Naive thymus-derived CD8-positive, alpha-beta T cell (primary cell): ENCODE measurements around the gene RNF144A. TPM values are rescaled to one million over a fixed set of nuclear protein-coding genes. Genes with fewer than 3 reads are reported as not detected.

ENCODE experiments used
- ATAC-seq, 2 donors: fragments of 150-1000 bp; cut with Tn5 transposase in 1 of 2; sonication (Bioruptor Pico), chemical (Tn5 transposase) in 1 of 2; 1 replicate in 1 of 2; 2 replicates in 1 of 2; pipeline ENCODE4 v1.10.0; 2021; ENCODE audit warnings: mild to moderate bottlenecking in 2 of 2, moderate library complexity in 2 of 2
- POLR2A ChIA-PET: fragments of 350-600 bp; sonication (Branson Sonifier 250); formaldehyde crosslinking; loops from one replicate; lab custom pipeline; 2021; ENCODE audit warnings: antibody characterized with exemption; lab: Charles Lee
- DNase-seq, 10 donors: peaks; one replicate each; pipeline versions ENCODE4 v3.0.0 to v3.0.0-alpha.2; 2020 to 2022
- H3K27ac Mint-ChIP-seq, 10 donors: one replicate each; pipeline ENCODE4 v1.8.0; 2020 to 2022; ENCODE audit warnings: mild to moderate bottlenecking in 10 of 10, mixed read lengths in 10 of 10, moderate library complexity in 4 of 10, inconsistent platforms in 1 of 10
- H3K27me3 Mint-ChIP-seq, 5 donors: one replicate each; pipeline ENCODE4 v1.8.0; 2021 to 2022; ENCODE audit warnings: mixed read lengths in 5 of 5
- H3K36me3 Mint-ChIP-seq, 3 donors: one replicate each; pipeline ENCODE4 v1.8.0; 2020 to 2022; ENCODE audit warnings: mixed read lengths in 3 of 3, mild to moderate bottlenecking in 2 of 3, inconsistent platforms in 1 of 3
- H3K4me1 Mint-ChIP-seq, 4 donors: one replicate each; pipeline ENCODE4 v1.8.0; 2021 to 2022; ENCODE audit warnings: mixed read lengths in 4 of 4
- H3K4me3 Mint-ChIP-seq, 10 donors: one replicate each; pipeline ENCODE4 v1.8.0; 2020 to 2022; ENCODE audit warnings: mild to moderate bottlenecking in 10 of 10, mixed read lengths in 10 of 10, moderate library complexity in 6 of 10, inconsistent platforms in 1 of 10
- H3K9me3 Mint-ChIP-seq, 9 donors: one replicate each; pipeline ENCODE4 v1.8.0; 2020 to 2022; ENCODE audit warnings: mixed read lengths in 9 of 9, mild to moderate bottlenecking in 3 of 9, inconsistent platforms in 1 of 9, moderate library complexity in 1 of 9
- polyA plus RNA-seq, 3 donors: library from polyadenylated mRNA; unstranded; fragments of 300-500 nt; fragmentation: Illumina TruSeq; gene quantifications; one replicate each; pipeline ENCODE4 v1.2.3, GENCODE V29; 2021
- total RNA-seq, 8 experiments: library from RNA in 2 of 8; stranded (reverse) in 2 of 8; gene quantifications; one replicate each; pipeline ENCODE4 v1.2.3 and lab custom pipeline; 2021 to 2026

The RNF144A gene
- total and polyA plus RNA-seq, 5 experiments from 2014 or later = 10.3 to 42.7 (median 15.5) TPM

- peaks cover 11 to 53% (median 27%) of the 10 kb centered on the region in 3 donors for H3K36me3 Mint-ChIP-seq
- POLR2A ChIA-PET = no interaction called here
- no peaks in the 10 kb centered on the region for H3K27me3 Mint-ChIP-seq
- no peaks in the 10 kb centered on the region for H3K9me3 Mint-ChIP-seq
- no peak for ATAC-seq
- H3K4me1 Mint-ChIP-seq = peaks cover 39 to 77% (median 62%) of the 10 kb centered on the region in 4 donors
- DNase-seq = no peak
- H3K4me3 Mint-ChIP-seq = no peak overlapping the region
- peak overlapping the region in 2 of 10 donors; percentile 57 to 75 for H3K27ac Mint-ChIP-seq
These were observed 23.6 kb downstream of the RNF144A start for GRCh38 chr2:6940820-6941219.

DNA sequence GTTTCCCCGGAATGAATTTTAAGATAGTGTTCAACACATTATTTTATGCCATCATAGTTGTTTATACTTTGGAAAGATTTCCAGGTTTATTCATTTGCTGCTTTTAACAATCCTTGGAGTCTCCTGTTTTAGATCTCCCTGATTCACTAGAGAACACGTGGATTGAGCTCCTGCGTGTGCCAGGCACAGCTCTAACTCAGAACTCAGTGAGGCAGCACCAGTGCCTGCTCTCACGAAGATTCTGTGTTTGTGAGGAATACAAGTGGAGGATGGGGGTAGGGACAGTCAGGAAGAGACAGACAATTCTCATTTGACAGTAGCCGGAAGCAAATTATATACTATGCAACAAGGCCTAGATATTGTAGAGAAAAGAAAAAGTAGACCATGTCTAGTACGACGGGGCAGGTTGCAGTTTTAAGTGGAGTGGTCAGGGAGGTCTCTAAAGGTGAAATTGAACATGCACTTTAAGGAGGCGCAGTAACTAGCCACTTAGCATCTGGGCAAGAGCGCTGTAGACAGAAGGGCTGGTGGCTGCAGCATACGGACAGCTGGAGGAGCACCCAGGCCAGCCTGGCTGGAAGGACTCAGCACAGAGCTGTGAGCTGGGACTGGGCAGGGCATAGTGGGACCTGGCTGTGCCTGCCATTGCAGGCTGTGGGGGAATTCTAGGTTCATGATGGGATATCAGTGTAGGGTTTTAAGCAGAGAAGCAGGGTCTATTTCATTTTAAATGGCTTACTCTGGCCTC, 24.3 kb downstream of the RNF144A start:
- POLR2A ChIA-PET = no interaction called here

DNA sequence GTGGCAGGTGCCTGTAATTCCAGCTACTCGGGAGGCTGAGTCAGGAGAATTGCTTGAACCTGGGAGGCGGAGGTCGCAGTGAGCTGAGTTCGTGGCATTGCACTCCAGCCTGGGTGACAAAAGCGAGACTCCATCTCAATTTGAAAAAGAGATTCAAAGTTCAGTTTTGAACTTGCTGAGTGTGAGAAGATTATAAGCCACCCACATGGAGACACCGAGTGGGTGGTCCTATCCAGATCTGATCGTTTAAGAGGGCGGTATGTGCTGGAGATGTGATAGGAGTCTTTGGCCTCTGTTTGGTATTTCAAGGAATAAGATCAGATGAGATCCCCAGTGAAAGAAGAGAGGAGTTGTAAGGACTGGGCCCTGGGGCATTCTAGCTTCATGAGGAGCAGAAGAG, 25.6 kb downstream of the RNF144A start:
- Mint-ChIP-seq H3K4me3 (no peak overlapping the region), H3K9me3 (no peaks in the 10 kb centered on the region), H3K36me3 (peaks cover 11 to 63% (median 33%) of the 10 kb centered on the region in 3 donors), H3K27me3 (no peaks in the 10 kb centered on the region), H3K27ac (peak overlapping the region in 4 of 10 donors; percentile 0 to 68 (median 35)), H3K4me1 (peaks cover 34 to 64% (median 46%) of the 10 kb centered on the region in 4 donors)
- POLR2A ChIA-PET = no interaction called here
- DNase-seq (no peak), ATAC-seq (no peak)

More for the DNA sequence above, 24.3 kb downstream of the RNF144A start:
- Mint-ChIP-seq H3K36me3 (peaks cover 11 to 57% (median 28%) of the 10 kb centered on the region in 3 donors), H3K4me1 (peaks cover 35 to 73% (median 57%) of the 10 kb centered on the region in 4 donors), H3K27me3 (no peaks in the 10 kb centered on the region), H3K9me3 (no peaks in the 10 kb centered on the region), H3K4me3 (no peak overlapping the region), H3K27ac (peak overlapping the region in 5 of 10 donors; percentile 8 to 60 (median 47))
- DNase-seq (no peak), ATAC-seq (no peak)

DNA sequence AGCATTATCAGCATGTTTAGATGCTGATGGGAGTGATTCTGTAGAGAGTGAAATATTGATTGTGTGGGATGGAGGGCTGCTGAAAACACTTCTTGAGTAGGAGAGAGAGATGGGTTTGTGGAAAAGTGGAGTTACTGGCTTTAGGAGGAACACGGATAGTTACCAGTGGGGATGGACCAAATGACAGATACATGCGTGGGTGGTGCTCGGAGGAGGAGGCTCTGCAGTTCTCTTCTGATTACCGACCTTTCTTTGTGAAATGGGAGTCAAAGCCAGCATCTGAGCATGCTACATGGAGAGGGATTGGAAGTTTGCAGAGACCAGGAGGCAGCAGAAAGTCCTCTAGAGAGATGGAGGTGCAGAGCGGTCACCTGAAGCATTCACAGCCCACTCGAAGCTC, 26.3 kb downstream of the RNF144A start:
- H3K27me3 Mint-ChIP-seq = no peaks in the 10 kb centered on the region
- no peaks in the 10 kb centered on the region for H3K9me3 Mint-ChIP-seq
- DNase-seq (no peak), ATAC-seq (no peak)
- H3K36me3 Mint-ChIP-seq = peaks cover 11 to 70% (median 39%) of the 10 kb centered on the region in 3 donors
- H3K4me1 Mint-ChIP-seq = peaks cover 36 to 68% (median 50%) of the 10 kb centered on the region in 4 donors
- no peak overlapping the region for H3K4me3 Mint-ChIP-seq
- POLR2A ChIA-PET = no interaction called here
- H3K27ac Mint-ChIP-seq = peak overlapping the region in 9 of 10 donors; percentile 0 to 89 (median 61)

GRCh38 chr2:6943971-6944370, 26.8 kb downstream of the RNF144A start:
- Mint-ChIP-seq H3K4me1 (peaks cover 33 to 68% (median 49%) of the 10 kb centered on the region in 4 donors), H3K4me3 (no peak overlapping the region)

DNA sequence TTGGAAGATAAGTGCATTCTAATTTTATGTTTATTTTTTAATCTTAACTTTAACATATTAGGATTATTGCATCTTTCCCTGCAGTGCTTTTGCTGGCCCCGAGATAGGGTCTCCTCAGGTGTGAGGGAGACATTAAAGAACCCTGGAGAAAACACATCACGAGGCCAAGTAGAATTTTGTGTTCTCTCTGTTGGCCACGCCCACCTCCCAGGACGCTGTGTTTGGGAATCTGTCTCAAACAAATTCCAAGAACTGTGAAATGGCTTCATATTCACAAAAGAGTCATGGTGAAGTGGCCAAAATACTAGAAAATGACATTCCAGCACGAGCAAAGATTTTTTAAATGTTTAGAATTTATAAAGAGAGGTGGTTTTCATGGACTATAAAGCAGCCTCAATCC, 27.3 kb downstream of the RNF144A start:
- Mint-ChIP-seq H3K27me3 (no peaks in the 10 kb centered on the region), H3K9me3 (no peaks in the 10 kb centered on the region), H3K27ac (peak overlapping the region in 3 of 10 donors; percentile 48 to 89 (median 72)), H3K4me1 (peaks cover 31 to 64% (median 48%) of the 10 kb centered on the region in 4 donors), H3K36me3 (peaks cover 11 to 77% (median 42%) of the 10 kb centered on the region in 3 donors), H3K4me3 (no peak overlapping the region)
- no peak for ATAC-seq
- POLR2A ChIA-PET = no interaction called here
- DNase-seq = no peak

More at GRCh38 chr2:6943971-6944370, 26.8 kb downstream of the RNF144A start:
- ATAC-seq (no peak), DNase-seq (no peak)
- no peaks in the 10 kb centered on the region for H3K27me3 Mint-ChIP-seq
- peaks cover 11 to 74% (median 42%) of the 10 kb centered on the region in 3 donors for H3K36me3 Mint-ChIP-seq
- no peaks in the 10 kb centered on the region for H3K9me3 Mint-ChIP-seq
- peak overlapping the region in 8 of 10 donors; percentile 3 to 89 (median 62) for H3K27ac Mint-ChIP-seq
- POLR2A ChIA-PET = no interaction called here

DNA sequence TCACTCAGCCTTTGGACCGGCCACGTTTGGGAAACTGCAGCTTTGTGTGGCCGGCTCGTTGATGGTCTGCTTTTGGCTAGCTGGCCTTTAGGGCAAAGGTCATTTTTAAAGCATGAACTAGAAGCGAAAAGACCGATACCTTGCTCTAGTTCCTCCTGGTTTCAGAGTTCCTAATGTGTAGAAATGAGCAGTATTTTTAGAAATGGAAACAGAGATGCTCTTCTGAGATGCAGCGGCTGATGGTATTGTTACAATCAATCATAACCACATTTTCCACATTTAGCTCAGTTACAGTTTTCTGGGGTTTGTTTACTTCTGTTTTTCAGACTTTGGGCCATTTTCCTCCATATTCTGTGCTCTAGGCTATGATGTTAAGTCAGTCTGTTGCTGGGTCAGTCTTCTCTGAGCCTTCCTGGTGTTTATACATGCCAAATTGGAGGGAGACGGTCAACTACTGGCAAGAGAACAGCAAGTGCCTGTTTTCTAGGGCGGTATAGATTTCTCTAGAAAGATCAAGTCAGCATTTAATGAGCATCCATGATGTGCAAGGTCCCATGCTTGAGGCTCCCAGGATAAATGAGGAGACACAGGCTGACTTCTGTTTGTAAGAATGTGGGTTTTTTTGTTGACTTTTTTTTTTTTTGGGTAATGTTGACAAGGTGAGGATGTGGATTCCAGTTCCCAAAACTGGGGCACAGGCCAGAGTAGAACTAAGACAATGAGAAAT, 28.0 kb downstream of the RNF144A start:
- Mint-ChIP-seq H3K27ac (peak overlapping the region in 8 of 10 donors; percentile 6 to 89 (median 48)), H3K4me1 (peaks cover 34 to 69% (median 47%) of the 10 kb centered on the region in 4 donors), H3K4me3 (peak overlapping the region in 1 of 10 donors; percentile 3), H3K9me3 (no peaks in the 10 kb centered on the region), H3K36me3 (peaks cover 11 to 81% (median 42%) of the 10 kb centered on the region in 3 donors), H3K27me3 (no peaks in the 10 kb centered on the region)
- POLR2A ChIA-PET = no interaction called here
- DNase-seq (no peak), ATAC-seq (no peak)

- peak overlapping the region in 1 of 10 donors; percentile 3 for H3K4me3 Mint-ChIP-seq
- H3K27me3 Mint-ChIP-seq = no peaks in the 10 kb centered on the region
- POLR2A ChIA-PET = no interaction called here
- no peak for ATAC-seq
- H3K27ac Mint-ChIP-seq = peak overlapping the region in 8 of 10 donors; percentile 6 to 89 (median 39)
- H3K4me1 Mint-ChIP-seq = peaks cover 34 to 67% (median 47%) of the 10 kb centered on the region in 4 donors
- peaks cover 11 to 79% (median 42%) of the 10 kb centered on the region in 3 donors for H3K36me3 Mint-ChIP-seq
- DNase-seq = no peak
- no peaks in the 10 kb centered on the region for H3K9me3 Mint-ChIP-seq
These were observed 28.6 kb downstream of the RNF144A start for GRCh38 chr2:6945821-6946220.

GRCh38 chr2:6946722-6947121, 29.5 kb downstream of the RNF144A start:
- POLR2A ChIA-PET = no interaction called here
- Mint-ChIP-seq H3K36me3 (peaks cover 11 to 75% (median 36%) of the 10 kb centered on the region in 3 donors), H3K4me3 (no peak overlapping the region), H3K27me3 (no peaks in the 10 kb centered on the region), H3K4me1 (peaks cover 34 to 66% (median 50%) of the 10 kb centered on the region in 4 donors), H3K27ac (no peak overlapping the region), H3K9me3 (no peaks in the 10 kb centered on the region)
- DNase-seq (no peak), ATAC-seq (no peak)

DNA sequence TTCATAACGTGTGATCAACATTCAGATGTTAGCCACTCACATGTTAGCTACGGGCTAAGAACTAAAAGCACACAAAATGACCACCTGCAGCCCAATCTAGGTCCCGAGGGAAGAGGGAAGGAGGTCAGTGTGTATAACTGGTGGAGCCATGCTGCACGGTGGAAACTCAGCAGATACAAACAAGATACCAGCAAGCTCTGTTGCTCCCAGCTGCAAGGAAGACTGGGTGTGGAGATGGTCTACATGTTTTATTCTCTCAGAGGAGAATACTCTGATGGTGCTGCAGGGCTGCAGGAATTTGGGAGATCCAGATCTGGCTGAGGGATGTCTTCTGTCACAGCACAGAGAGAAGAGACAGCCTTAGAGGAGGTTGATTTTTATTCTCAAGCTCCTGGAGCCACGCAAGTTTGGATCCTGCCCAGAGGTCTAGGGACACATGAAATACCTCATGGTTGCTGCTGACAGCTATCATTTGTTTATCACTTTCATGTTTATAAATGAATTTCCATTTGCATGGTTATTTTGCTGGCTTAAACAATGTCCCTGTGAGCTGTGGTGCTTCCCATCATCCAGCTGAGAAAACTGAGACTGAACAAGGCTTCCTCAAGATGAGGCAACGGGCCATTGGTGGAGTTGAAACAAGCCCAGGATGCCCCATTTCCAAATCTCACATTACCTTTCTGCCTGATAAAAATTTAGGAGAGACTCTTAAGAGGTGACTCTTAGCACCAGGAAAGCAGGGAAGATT, 30.9 kb downstream of the RNF144A start:
- POLR2A ChIA-PET = interaction anchor here (1.3 kb wide), 1 partner anchor 18 kb away, joined by 4 read pairs; no protein-coding TSS in a partner anchor
- Mint-ChIP-seq H3K27ac (peak overlapping the region in 9 of 10 donors; percentile 2 to 78 (median 60)), H3K36me3 (peaks cover 8 to 67% (median 30%) of the 10 kb centered on the region in 3 donors), H3K9me3 (no peaks in the 10 kb centered on the region), H3K27me3 (no peaks in the 10 kb centered on the region), H3K4me1 (peaks cover 30 to 60% (median 48%) of the 10 kb centered on the region in 4 donors), H3K4me3 (no peak overlapping the region)
- DNase-seq (no peak), ATAC-seq (no peak)

DNA sequence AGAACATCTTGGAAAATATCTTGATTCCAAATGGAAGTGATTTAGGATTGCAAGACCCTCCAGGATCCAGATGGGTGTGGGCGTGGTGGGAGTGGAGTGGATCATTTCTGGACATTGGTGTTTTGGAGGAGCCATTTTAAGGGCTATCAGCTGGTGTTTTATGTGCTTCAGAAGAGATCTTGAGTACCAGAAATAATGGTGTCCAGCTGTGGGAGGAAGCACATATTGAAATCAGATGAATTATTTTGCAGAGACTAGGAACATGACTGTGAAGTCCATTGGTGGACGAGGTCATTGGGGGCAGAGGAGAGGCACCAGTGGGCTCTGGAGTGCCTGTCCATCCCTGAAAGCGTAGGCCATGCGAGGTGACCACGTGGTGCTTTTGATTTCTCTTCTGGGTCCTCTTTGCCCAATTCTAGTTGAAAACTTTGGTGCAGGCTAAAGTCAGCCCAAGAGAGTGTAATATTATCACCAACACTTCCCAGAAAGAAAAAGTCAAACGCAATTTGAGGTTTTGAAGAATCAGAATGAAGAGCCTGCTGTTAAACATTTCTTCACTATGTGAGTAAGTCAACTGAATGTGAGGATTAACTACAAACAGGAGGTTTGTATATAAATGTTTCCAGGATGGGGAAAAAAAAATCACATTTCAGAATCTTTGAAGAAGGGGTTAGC, 31.6 kb downstream of the RNF144A start:
- POLR2A ChIA-PET = interaction anchor here (1.0 to 1.3 kb wide), 2 partner anchors 12 to 19 kb away, joined by 3 to 4 read pairs; no protein-coding TSS in a partner anchor
- H3K27ac Mint-ChIP-seq = peak overlapping the region in 3 of 10 donors; percentile 8 to 61 (median 32)
- H3K4me1 Mint-ChIP-seq = peaks cover 23 to 53% (median 42%) of the 10 kb centered on the region in 4 donors
- DNase-seq (no peak), ATAC-seq (no peak)
- no peaks in the 10 kb centered on the region for H3K9me3 Mint-ChIP-seq
- no peak overlapping the region for H3K4me3 Mint-ChIP-seq
- H3K36me3 Mint-ChIP-seq = peaks cover under 1 to 62% (median 24%) of the 10 kb centered on the region in 3 donors
- H3K27me3 Mint-ChIP-seq = no peaks in the 10 kb centered on the region
